HG03039 (cell line): Measurements from ENCODE around the gene PAH.

Source experiments
- ATAC-seq: cut with Tn5 transposase; IDR thresholded peaks from one replicate; pipeline ENCODE4 v1.9.1; 2021; ENCODE audit warnings: mild to moderate bottlenecking, moderate library complexity; ENCODE audit not compliant: unreplicated experiment

Gene PAH

GRCh38 chr12:102917026-102917787, at the start of gene PAH:
PAH (minus strand) TSS chr12:102917244; CDS start chr12:102917130, 114 bp downstream.
- peak; percentile 54 for ATAC-seq

GRCh38 chr12:102966200-102966863, 49.3 kb upstream of the PAH start:
- ATAC-seq = no peak

GRCh38 chr12:102965281-102966155, 48.5 kb upstream of the PAH start:
- no peak for ATAC-seq

- no peak for ATAC-seq
Measured at GRCh38 chr12:102964872-102965271, 47.8 kb upstream of the PAH start.

- no peak for ATAC-seq
Measured at GRCh38 chr12:102963796-102964195, 46.8 kb upstream of the PAH start.

- no peak for ATAC-seq
Measured at GRCh38 chr12:102962986-102963385, 45.9 kb upstream of the PAH start.

GRCh38 chr12:102962532-102962931, 45.5 kb upstream of the PAH start:
- ATAC-seq = no peak

- ATAC-seq = no peak
Measured at GRCh38 chr12:102961466-102961855, 44.4 kb upstream of the PAH start.

- ATAC-seq = no peak
Measured at GRCh38 chr12:102960766-102961465, 43.9 kb upstream of the PAH start.

- no peak for ATAC-seq
Measured at GRCh38 chr12:102959391-102959790, 42.3 kb upstream of the PAH start.

- no peak for ATAC-seq
Measured at GRCh38 chr12:102958830-102959176, 41.8 kb upstream of the PAH start.

- ATAC-seq = peak; percentile 48
Measured at GRCh38 chr12:102958073-102958829, 41.2 kb upstream of the PAH start.

GRCh38 chr12:102957339-102958050, 40.5 kb upstream of the PAH start, which contains the start of gene ASCL1:
ASCL1 (plus strand) TSS chr12:102957674; CDS start chr12:102958245, 571 bp downstream.
- no peak for ATAC-seq

- no peak for ATAC-seq
Measured at GRCh38 chr12:102956738-102957327, 39.8 kb upstream of the PAH start.

GRCh38 chr12:102955926-102956737, 39.1 kb upstream of the PAH start:
- ATAC-seq = no peak

GRCh38 chr12:102954134-102954533, 37.1 kb upstream of the PAH start:
- no peak for ATAC-seq

GRCh38 chr12:102953221-102953620, 36.2 kb upstream of the PAH start:
- ATAC-seq = no peak

- no peak for ATAC-seq
Measured at GRCh38 chr12:102951841-102952240, 34.8 kb upstream of the PAH start.
